Naive thymus-derived CD4-positive, alpha-beta T cell (primary cell): ENCODE data around the gene LGALS7B. TPM values are rescaled to one million over a fixed set of nuclear protein-coding genes. Genes with fewer than 3 reads are reported as not detected.

Experiments used
- polyA plus RNA-seq, 2 donors: library from polyadenylated mRNA; unstranded; fragments of 300-500 nt; fragmentation: Illumina TruSeq; gene quantifications; one replicate each; pipeline ENCODE4 v1.2.3, GENCODE V29; 2021
- total RNA-seq, 6 experiments: library from RNA in 5 of 6; stranded (reverse) in 5 of 6; gene quantifications; 1 replicate in 5 of 6; 2 replicates in 1 of 6; pipeline ENCODE4 v1.2.3 and lab custom pipeline; 2021 to 2026

The LGALS7B gene
- total and polyA plus RNA-seq, 7 experiments from 2014 or later: not detected

Other genes with a start within 250 kb of the LGALS7B start
- 100 to 1,000 TPM; 200 to 287 (median 235) TPM for gene MAP4K1, start 171.2 kb upstream of the LGALS7B start, total RNA-seq
- 100 to 1,000 TPM in 1 of 2 donors, 10 to 100 TPM in 1; 79.0 to 120 TPM for gene MAP4K1, start 171.2 kb upstream of the LGALS7B start, polyA plus RNA-seq
- gene EIF3K, start 170.0 kb upstream of the LGALS7B start, total RNA-seq: 100 to 1,000 TPM; 294 to 405 (median 337) TPM
- gene EIF3K, start 170.0 kb upstream of the LGALS7B start, polyA plus RNA-seq: 100 to 1,000 TPM; 424 to 437 TPM
- 100 to 1,000 TPM in 2 of 5 experiments, 10 to 100 TPM in 3; 49.2 to 355 (median 54.4) TPM for gene ACTN4, start 141.6 kb upstream of the LGALS7B start, total RNA-seq
- 1 to 10 TPM; 2.8 to 3.9 TPM for gene ACTN4, start 141.6 kb upstream of the LGALS7B start, polyA plus RNA-seq
- 1 to 10 TPM; 2.5 to 5.1 (median 2.7) TPM for gene CAPN12, start 44.7 kb upstream of the LGALS7B start, total RNA-seq
- under 1 TPM in 1 of 2 donors, not detected in 1; 0.84 TPM for gene CAPN12, start 44.7 kb upstream of the LGALS7B start, polyA plus RNA-seq
- not detected for gene LGALS7, start 15.7 kb upstream of the LGALS7B start, total RNA-seq
- gene LGALS7, start 15.7 kb upstream of the LGALS7B start, polyA plus RNA-seq: not detected
- gene LGALS4, start 23.7 kb downstream of the LGALS7B start, total RNA-seq: 1 to 10 TPM; 2.3 to 9.8 (median 7.2) TPM
- gene LGALS4, start 23.7 kb downstream of the LGALS7B start, polyA plus RNA-seq: under 1 TPM; 0.13 to 0.31 TPM
- gene ECH1, start 42.6 kb downstream of the LGALS7B start, total RNA-seq: 100 to 1,000 TPM in 4 of 5 experiments, 10 to 100 TPM in 1; 71.9 to 149 (median 114) TPM
- 100 to 1,000 TPM; 216 to 279 TPM for gene ECH1, start 42.6 kb downstream of the LGALS7B start, polyA plus RNA-seq
- 100 to 1,000 TPM; 339 to 539 (median 505) TPM for gene HNRNPL, start 60.8 kb downstream of the LGALS7B start, total RNA-seq
- 10 to 100 TPM; 70.6 to 78.7 TPM for gene HNRNPL, start 60.8 kb downstream of the LGALS7B start, polyA plus RNA-seq
- 10 to 100 TPM; 32.8 to 75.9 (median 64.0) TPM for gene RINL, start 89.1 kb downstream of the LGALS7B start, total RNA-seq
- 10 to 100 TPM; 35.3 to 36.1 TPM for gene RINL, start 89.1 kb downstream of the LGALS7B start, polyA plus RNA-seq
- gene SIRT2, start 110.4 kb downstream of the LGALS7B start, total RNA-seq: 10 to 100 TPM; 42.9 to 78.5 (median 54.0) TPM
- 10 to 100 TPM; 30.7 to 39.5 TPM for gene SIRT2, start 110.4 kb downstream of the LGALS7B start, polyA plus RNA-seq
- gene NFKBIB, start 110.8 kb downstream of the LGALS7B start, total RNA-seq: 10 to 100 TPM; 21.7 to 51.8 (median 34.1) TPM
- 1 to 10 TPM; 7.3 to 9.0 TPM for gene NFKBIB, start 110.8 kb downstream of the LGALS7B start, polyA plus RNA-seq
- gene CCER2, start 123.0 kb downstream of the LGALS7B start, total RNA-seq: 1 to 10 TPM in 4 of 5 experiments, under 1 TPM in 1; 0.73 to 1.6 (median 1.3) TPM
- not detected for gene CCER2, start 123.0 kb downstream of the LGALS7B start, polyA plus RNA-seq
- gene SARS2, start 141.6 kb downstream of the LGALS7B start, total RNA-seq: 10 to 100 TPM; 17.5 to 35.6 (median 25.4) TPM
- 10 to 100 TPM; 10.2 to 16.1 TPM for gene SARS2, start 141.6 kb downstream of the LGALS7B start, polyA plus RNA-seq
- gene MRPS12, start 141.7 kb downstream of the LGALS7B start, total RNA-seq: 10 to 100 TPM; 14.0 to 60.0 (median 22.5) TPM
- gene MRPS12, start 141.7 kb downstream of the LGALS7B start, polyA plus RNA-seq: 10 to 100 TPM; 79.9 to 93.4 TPM
- not detected for gene FBXO17, start 186.5 kb downstream of the LGALS7B start, total RNA-seq
- gene FBXO17, start 186.5 kb downstream of the LGALS7B start, polyA plus RNA-seq: not detected
- gene FBXO27, start 243.3 kb downstream of the LGALS7B start, total RNA-seq: under 1 TPM in 3 of 5 experiments, not detected in 2; 0.35 to 0.48 (median 0.39) TPM
- gene FBXO27, start 243.3 kb downstream of the LGALS7B start, polyA plus RNA-seq: not detected